Measurements from ENCODE around the gene CHRNB2. TPM values are rescaled to one million over a fixed set of nuclear protein-coding genes. Genes with fewer than 3 reads are reported as not detected.

Gene CHRNB2
- total RNA-seq, 1 experiment from 2014 or later, result not detected

- Histone ChIP-seq H3K27ac (0 out of 2 replicates have a peak overlapping the region, but pooled peaks have one; percentile 14), H3K36me3 (peaks cover 29% of the 10 kb centered on the region), H3K9me3 (replicated peaks) (no peaks in the 10 kb centered on the region), H3K4me3 (peak overlapping the region; percentile 61), H3K27me3 (replicated peaks) (no peaks in the 10 kb centered on the region; the same call in 1 of the 2 replicates), H3K4me1 (replicated peaks) (peaks cover 26% of the 10 kb centered on the region)
- peak; percentile 98 to 99 for DNase-seq (ENCODE audit: low read depth in 1 of 2, low spot score in 2 of 2)
These were observed 8.7 kb upstream of the CHRNB2 start for GRCh38 chr1:154558720-154559465.

DNA sequence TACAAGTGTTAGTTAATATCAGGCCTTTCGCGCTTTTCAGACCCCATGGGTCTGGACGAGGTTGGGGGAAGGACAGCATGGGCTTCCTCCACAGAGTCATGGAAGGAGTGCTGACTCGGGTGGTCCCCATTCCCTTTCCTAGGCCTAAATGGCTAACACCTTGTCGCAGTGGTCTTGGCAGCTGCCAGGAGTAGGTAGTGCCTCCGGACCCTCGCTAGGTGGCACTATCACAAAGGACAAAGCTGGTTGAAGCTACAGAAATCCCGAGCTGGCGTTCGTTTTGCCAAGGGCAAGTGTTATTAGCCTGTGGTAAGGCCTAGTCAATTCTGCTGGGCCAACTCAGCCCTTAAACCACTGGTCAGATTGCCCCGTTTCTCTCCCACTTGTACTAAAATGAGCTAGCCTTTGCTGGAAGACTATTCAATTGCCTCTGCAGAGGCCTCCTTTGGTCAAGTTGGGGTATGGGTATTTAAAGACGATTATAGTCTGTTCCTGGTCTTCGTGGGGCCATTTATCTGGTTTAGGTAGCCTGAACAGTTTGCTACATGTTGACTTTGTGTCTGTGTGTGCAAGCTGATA is 8.0 kb upstream of the CHRNB2 start:
- H3K36me3 ChIP-seq, result peaks cover 22% of the 10 kb centered on the region
- H3K4me3 ChIP-seq, result peak overlapping the region; percentile 61
- no peaks in the 10 kb centered on the region for H3K9me3 ChIP-seq (replicated peaks)
- H3K4me1 ChIP-seq (replicated peaks), result peaks cover 26% of the 10 kb centered on the region
- no peak overlapping the region for H3K27ac ChIP-seq
- peak; percentile 86 to 91 for DNase-seq (ENCODE audit: low read depth in 1 of 2, low spot score in 2 of 2)
- no peaks in the 10 kb centered on the region; the same call in 1 of the 2 replicates for H3K27me3 ChIP-seq (replicated peaks)

DNA sequence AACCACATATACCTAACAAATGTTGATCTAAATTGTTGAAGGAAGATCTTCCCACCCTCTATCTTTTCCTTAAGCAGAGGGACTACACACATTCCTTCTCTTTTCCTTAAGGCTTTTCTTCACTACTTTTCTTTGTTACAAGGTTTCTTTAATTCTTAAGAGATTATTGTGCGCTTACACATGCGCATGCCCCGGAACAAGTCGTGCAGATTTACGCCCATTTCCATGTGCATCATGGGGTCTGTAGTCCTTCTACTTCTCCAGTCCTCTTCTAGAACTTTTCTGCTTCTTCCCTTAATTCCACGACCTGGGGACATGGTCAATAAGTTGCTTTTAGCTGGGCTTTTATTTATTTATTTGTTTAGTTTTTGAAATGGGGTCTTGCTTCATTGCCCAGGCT is 1.7 kb upstream of the CHRNB2 start:
- Histone ChIP-seq H3K36me3 (no peaks in the 10 kb centered on the region), H3K27ac (no peak overlapping the region), H3K27me3 (replicated peaks) (peaks cover 23% of the 10 kb centered on the region), H3K4me1 (replicated peaks) (peaks cover 4% of the 10 kb centered on the region), H3K9me3 (replicated peaks) (no peaks in the 10 kb centered on the region; the same call in 1 of the 2 replicates), H3K4me3 (no peak overlapping the region)
- no peak for DNase-seq (ENCODE audit: low read depth in 1 of 2, low spot score in 2 of 2)

- Histone ChIP-seq H3K27ac (no peak overlapping the region), H3K4me3 (no peak overlapping the region), H3K27me3 (replicated peaks) (peaks cover 23% of the 10 kb centered on the region)
These were observed 708 bp downstream of the CHRNB2 start for GRCh38 chr1:154568157-154568815.

DNA sequence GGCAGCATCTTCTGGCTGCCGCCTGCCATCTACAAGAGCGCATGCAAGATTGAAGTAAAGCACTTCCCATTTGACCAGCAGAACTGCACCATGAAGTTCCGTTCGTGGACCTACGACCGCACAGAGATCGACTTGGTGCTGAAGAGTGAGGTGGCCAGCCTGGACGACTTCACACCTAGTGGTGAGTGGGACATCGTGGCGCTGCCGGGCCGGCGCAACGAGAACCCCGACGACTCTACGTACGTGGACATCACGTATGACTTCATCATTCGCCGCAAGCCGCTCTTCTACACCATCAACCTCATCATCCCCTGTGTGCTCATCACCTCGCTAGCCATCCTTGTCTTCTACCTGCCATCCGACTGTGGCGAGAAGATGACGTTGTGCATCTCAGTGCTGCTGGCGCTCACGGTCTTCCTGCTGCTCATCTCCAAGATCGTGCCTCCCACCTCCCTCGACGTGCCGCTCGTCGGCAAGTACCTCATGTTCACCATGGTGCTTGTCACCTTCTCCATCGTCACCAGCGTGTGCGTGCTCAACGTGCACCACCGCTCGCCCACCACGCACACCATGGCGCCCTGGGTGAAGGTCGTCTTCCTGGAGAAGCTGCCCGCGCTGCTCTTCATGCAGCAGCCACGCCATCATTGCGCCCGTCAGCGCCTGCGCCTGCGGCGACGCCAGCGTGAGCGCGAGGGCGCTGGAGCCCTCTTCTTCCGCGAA is 3.8 kb downstream of the CHRNB2 start:
- H3K27me3 ChIP-seq (replicated peaks), result peaks cover 19% of the 10 kb centered on the region
- no peaks in the 10 kb centered on the region for H3K36me3 ChIP-seq

More at GRCh38 chr1:154568157-154568815, 708 bp downstream of the CHRNB2 start:
- DNase-seq (ENCODE audit: low read depth in 1 of 2, low spot score in 2 of 2), result no peak
- Histone ChIP-seq H3K36me3 (no peaks in the 10 kb centered on the region), H3K9me3 (replicated peaks) (no peaks in the 10 kb centered on the region; the same call in 1 of the 2 replicates), H3K4me1 (replicated peaks) (peaks cover 4% of the 10 kb centered on the region)

GRCh38 chr1:154571964-154572288 is 4.3 kb downstream of the CHRNB2 start:
- Histone ChIP-seq H3K27ac (no peak overlapping the region), H3K4me1 (replicated peaks) (peaks cover 4% of the 10 kb centered on the region), H3K36me3 (no peaks in the 10 kb centered on the region), H3K4me3 (no peak overlapping the region), H3K27me3 (replicated peaks) (peaks cover 14% of the 10 kb centered on the region), H3K9me3 (replicated peaks) (no peaks in the 10 kb centered on the region; the same call in 1 of the 2 replicates)
- no peak for DNase-seq (ENCODE audit: low read depth in 1 of 2, low spot score in 2 of 2)

More for the DNA sequence above, 3.8 kb downstream of the CHRNB2 start:
- no peak overlapping the region for H3K27ac ChIP-seq
- H3K4me3 ChIP-seq, result no peak overlapping the region
- H3K4me1 ChIP-seq (replicated peaks), result peaks cover 4% of the 10 kb centered on the region
- no peaks in the 10 kb centered on the region; the same call in 1 of the 2 replicates for H3K9me3 ChIP-seq (replicated peaks)
- DNase-seq (ENCODE audit: low read depth in 1 of 2, low spot score in 2 of 2), result no peak

DNA sequence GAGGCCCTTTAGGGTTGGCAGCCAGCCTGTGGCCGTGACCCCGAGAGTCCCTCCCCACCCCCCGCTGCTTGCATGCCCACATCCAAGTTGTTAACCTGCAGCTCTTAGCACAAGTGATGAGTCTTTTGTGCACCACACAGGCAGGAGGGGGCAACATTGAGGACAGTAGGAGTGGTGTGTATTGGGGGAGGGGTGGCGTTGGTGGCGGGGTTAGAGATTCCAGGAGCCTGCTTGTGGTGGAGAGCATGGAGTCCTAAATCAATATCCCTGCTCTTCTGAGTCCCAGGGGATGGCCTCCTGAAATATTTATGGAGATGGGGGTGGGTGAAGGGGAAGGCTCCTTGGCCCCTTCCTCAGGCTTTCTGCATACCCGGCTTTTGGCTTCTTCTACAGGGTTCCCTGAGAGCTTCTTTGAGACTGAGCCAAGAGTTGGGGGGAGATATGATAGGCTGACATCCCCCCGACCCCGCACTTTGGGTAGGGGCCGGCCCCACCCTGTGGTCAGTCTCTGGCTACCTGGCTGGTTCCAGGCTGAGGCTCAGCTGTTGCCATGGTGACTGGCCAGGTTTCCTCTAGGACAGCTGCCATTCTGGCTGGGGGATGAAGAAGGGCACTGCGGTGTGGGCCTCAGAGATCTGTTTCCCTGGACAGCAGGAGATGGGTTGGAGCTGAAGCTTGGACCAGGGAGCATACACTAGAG is 5.0 kb downstream of the CHRNB2 start:
- no peaks in the 10 kb centered on the region for H3K36me3 ChIP-seq
- no peaks in the 10 kb centered on the region for H3K9me3 ChIP-seq (replicated peaks)
- DNase-seq (ENCODE audit: low read depth in 1 of 2, low spot score in 2 of 2), result no peak
- no peak overlapping the region for H3K4me3 ChIP-seq
- peaks cover 7% of the 10 kb centered on the region for H3K27me3 ChIP-seq (replicated peaks)
- H3K27ac ChIP-seq, result no peak overlapping the region
- H3K4me1 ChIP-seq (replicated peaks), result peaks cover 4% of the 10 kb centered on the region

- Histone ChIP-seq H3K9me3 (replicated peaks) (no peaks in the 10 kb centered on the region), H3K4me3 (no peak overlapping the region)
- DNase-seq (ENCODE audit: low read depth in 1 of 2, low spot score in 2 of 2), result no peak
These were observed 5.6 kb downstream of the CHRNB2 start for GRCh38 chr1:154573168-154573510.

GRCh38 chr1:154574716-154575115 is 7.1 kb downstream of the CHRNB2 start:
- DNase-seq (ENCODE audit: low read depth in 1 of 2, low spot score in 2 of 2), result no peak
- H3K4me1 ChIP-seq (replicated peaks), result no peaks in the 10 kb centered on the region
- no peaks in the 10 kb centered on the region for H3K9me3 ChIP-seq (replicated peaks)
- H3K36me3 ChIP-seq, result peaks cover 8% of the 10 kb centered on the region; the same call in 1 of the 2 replicates
- no peak overlapping the region for H3K4me3 ChIP-seq
- H3K27ac ChIP-seq, result no peak overlapping the region
- no peaks in the 10 kb centered on the region; the same call in 1 of the 2 replicates for H3K27me3 ChIP-seq (replicated peaks)

More at GRCh38 chr1:154573168-154573510, 5.6 kb downstream of the CHRNB2 start:
- Histone ChIP-seq H3K27ac (no peak overlapping the region), H3K4me1 (replicated peaks) (no peaks in the 10 kb centered on the region; the same call in 1 of the 2 replicates), H3K27me3 (replicated peaks) (peaks cover 2% of the 10 kb centered on the region), H3K36me3 (peaks cover 2% of the 10 kb centered on the region; the same call in 1 of the 2 replicates)

DNA sequence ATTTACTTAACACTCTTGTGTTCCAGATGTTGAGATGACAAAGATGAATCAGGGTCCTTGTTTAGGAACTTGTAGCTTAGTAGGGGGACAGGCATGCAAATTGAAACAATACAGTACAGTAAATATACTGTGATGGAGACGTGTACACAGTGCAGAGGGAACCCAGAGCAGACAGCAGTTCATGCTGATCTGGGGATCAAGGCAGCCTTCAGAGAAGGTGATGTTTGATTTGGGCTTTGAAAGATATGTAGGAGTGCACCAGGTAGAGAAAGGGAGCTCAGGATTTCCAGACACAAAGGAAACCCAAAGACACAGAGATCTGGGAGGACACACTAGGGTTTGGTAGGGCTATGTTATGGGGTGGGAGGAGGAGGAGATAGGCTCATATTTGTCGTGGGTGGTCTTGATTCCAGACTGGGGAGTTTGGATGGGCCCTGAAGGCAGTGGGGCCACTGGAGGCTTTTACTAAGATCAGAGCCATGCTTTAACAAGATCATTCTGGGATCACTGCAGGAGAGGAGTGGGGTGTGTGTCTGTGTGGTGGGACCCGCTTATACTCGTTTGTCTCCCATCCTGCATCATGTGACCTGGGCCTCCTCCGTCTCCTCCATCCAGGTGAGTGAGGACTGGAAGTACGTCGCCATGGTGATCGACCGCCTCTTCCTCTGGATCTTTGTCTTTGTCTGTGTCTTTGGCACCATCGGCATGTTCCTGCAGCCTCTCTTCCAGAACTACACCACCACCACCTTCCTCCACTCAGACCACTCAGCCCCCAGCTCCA is 7.8 kb downstream of the CHRNB2 start:
- no peak for DNase-seq (ENCODE audit: low read depth in 1 of 2, low spot score in 2 of 2)
- H3K4me1 ChIP-seq (replicated peaks), result no peaks in the 10 kb centered on the region
- H3K36me3 ChIP-seq, result peaks cover 14% of the 10 kb centered on the region
- no peak overlapping the region for H3K4me3 ChIP-seq
- H3K27ac ChIP-seq, result no peak overlapping the region
- H3K27me3 ChIP-seq (replicated peaks), result no peaks in the 10 kb centered on the region; the same call in 1 of the 2 replicates
- no peaks in the 10 kb centered on the region for H3K9me3 ChIP-seq (replicated peaks)

GRCh38 chr1:154575951-154576566 is 8.5 kb downstream of the CHRNB2 start:
- Histone ChIP-seq H3K27ac (no peak overlapping the region), H3K36me3 (peaks cover 21% of the 10 kb centered on the region), H3K27me3 (replicated peaks) (no peaks in the 10 kb centered on the region; the same call in 1 of the 2 replicates), H3K4me3 (no peak overlapping the region), H3K4me1 (replicated peaks) (no peaks in the 10 kb centered on the region), H3K9me3 (replicated peaks) (no peaks in the 10 kb centered on the region)
- DNase-seq (ENCODE audit: low read depth in 1 of 2, low spot score in 2 of 2), result no peak

DNA sequence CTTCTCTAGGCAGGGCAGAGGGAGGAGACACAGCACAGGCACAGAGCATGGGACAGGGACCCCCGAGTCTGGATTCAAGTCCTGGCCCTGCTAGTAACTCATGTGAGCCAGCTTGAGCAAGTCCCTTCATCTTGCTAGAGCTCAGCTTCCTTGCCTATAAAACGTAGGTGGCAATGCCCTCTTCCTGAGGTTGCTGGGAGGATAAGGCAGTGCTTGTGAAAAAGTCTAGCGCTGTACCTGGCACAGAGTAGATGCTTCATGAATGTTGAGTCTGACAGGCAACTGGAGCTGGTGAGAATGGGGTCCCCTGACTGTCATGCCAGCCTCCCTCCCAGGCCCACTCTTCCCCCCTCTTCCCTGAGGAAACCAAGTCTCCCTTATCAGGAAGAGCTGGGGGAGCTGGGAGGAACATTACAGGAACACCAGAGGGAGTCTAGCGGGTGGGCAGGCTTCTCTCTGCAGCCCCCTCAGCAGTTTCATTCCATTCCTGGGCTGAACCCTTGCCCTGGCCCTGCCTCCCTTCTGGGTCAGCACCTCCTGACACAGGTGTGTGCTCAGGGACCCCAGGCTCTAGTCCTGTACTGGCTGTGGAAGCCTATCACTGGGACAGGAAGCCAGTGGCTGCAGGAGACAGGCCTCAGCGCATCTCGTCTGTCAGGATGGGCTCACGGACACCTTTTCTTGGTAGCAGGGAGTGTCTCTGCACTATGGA is 9.9 kb downstream of the CHRNB2 start:
- Histone ChIP-seq H3K4me1 (replicated peaks) (no peaks in the 10 kb centered on the region), H3K4me3 (no peak overlapping the region), H3K27ac (no peak overlapping the region), H3K9me3 (replicated peaks) (no peaks in the 10 kb centered on the region), H3K27me3 (replicated peaks) (no peaks in the 10 kb centered on the region; the same call in 1 of the 2 replicates), H3K36me3 (peaks cover 33% of the 10 kb centered on the region)
- no peak for DNase-seq (ENCODE audit: low read depth in 1 of 2, low spot score in 2 of 2)
